NCI-H2171 treated with DMSO at 0.1 percent for 48 hours (cell line): ENCODE results near the gene ZNF354B.
"Not testable (repeated sequence)": the region's sequence is repeated elsewhere in the genome, so short reads cannot be mapped to it uniquely, and the experiment has no call there.

Experiments
- DNase-seq: peaks from one replicate; lab custom pipeline; 2025; lab: John Stamatoyannopoulos, UW

ZNF354B gene

DNA sequence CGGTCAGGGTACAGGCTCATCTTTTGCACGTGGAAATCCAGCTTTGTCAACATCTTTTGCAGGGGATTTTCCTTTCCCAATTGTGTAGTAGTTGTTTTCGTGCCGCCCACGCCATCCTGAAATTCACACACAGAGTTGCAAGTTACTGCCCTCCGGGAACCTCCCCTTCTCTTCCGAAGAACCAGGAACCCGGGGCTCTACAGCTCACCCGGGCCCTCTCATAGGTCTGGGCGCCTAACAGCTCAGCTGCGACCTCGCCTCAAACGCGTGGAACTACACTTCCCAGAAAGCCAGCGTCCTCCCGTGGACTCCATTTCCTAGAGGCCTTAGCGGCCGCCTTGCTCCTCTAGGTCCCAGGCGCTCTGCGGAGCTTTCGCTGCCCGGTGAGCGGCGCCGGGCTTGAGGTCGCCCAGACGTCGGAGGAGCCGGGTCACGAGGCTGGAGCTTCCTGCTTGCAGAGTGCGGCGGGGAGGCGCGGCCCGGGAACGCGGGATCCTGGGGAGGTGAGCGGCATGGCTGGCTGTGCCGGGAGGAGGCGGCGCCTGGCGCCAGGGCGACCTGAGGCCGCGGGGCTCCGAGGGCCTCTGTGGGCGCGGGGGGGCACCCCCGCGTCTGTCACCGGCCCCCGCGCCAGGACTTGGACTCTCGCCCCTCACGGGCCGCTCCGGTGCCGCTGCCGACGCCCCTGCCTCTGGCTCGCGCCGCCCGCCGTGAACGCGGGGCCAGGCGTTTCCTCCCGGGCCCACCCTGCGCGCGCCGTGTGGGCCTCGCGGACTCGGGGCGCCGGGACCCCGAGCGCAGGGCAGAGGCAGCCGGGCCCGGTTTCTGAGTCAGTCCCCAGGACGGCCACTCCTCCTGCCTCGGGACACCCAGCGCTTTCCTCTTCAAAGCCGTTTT lies at the start of gene ZNF354B:
TSS of gene ZNF354B (plus strand) at position 329 of the 897 bp plus-strand sequence. CDS start 1,095 bp downstream, outside the sequence.
- DNase-seq: peak; percentile 81

DNA sequence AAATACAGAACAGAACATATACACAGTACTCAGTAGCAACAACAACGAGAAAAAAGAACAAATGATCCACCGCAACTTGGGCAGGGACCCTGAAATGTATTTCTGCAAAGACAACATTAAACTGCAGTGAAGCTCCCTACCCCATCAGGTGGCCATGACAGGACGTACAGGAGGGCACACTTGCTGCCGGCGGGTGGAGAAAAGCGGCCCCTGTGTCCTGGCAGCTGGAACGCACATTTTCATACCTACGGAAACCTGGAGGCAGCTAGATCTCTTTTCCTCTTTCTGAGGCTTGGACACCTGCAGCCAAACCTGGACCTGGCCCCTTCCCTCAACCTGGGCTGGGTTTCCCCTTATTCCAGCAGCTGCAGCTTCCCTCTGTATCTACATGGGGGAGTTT lies 42.2 kb upstream of the ZNF354B start:
- DNase-seq: no peak

DNA sequence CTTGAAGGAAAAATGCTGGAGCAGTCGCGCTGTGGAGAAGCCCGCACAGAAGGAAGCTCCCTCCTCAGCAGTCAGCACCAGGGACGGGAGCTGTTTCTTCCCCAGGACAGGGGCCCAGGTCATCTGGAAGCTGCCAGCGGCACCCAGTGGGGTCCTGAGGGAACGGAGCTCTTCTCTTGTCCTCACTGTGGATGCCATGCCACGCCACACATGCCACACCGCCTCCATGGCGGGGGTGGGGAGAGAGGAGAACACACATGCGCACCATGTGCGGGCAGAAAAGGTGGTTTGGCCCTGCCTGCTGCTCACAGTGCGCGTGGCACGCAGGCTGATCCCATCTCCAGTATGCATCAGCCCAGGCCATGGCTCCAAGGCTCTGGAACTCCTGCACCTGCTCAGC lies 41.7 kb upstream of the ZNF354B start:
- no peak for DNase-seq

DNA sequence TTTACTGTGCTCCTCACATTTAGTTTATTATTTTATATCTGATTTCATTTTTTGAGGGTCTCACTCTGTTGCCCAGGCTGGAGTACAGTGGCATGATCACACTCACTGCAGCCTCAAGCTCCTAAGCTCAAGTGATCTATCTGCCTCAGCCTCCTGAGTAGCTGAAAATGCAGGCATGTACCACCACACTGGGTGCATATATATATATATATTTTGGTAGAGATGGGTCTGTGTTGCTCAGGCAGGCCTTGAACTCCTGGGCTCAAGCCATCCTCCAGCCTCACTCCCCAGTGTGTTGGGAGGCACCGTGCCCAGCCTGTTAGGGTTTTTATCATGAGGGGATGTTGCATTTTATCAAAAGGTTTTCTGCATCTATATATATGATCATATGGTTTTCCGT lies 39.8 kb upstream of the ZNF354B start:
- no peak for DNase-seq

DNA sequence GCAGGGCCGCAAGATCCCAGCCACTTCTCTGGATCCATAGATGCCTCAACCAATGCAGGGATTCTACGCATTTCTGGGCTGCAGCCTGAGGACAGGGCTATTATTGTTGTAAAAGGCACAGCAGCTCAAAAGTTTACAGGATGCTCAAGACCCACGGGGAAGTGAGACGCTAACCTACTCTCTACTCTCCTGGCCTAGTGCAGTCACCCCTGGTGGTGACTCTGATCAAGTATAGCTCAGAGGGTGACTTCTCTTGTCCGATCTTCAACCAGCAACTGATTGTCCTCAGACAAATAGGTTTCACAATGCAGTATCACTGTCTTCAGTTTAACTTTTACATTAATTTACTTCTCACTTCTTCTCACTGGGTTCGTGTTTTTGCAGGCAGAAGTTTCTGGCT lies 34.3 kb upstream of the ZNF354B start:
- DNase-seq: no peak

DNA sequence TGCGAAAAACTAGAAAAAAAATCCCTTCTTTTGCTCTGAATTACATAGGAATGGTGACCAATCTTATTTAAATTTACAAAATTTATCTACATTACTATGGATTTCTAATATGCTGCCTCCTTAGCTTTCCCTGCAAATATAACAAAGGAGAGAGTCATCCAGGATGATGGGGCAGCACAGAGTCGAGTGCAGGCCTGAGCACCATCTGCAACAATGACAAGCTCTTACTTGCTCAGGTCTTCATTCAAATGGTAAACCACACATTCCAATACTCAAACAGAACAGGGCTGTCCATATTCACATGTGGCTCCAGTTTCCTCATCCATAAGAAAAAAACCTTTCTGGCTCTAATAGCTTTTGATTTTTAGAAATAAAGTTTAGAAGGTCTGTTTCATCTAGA lies 33.5 kb upstream of the ZNF354B start:
- DNase-seq: no peak

DNA sequence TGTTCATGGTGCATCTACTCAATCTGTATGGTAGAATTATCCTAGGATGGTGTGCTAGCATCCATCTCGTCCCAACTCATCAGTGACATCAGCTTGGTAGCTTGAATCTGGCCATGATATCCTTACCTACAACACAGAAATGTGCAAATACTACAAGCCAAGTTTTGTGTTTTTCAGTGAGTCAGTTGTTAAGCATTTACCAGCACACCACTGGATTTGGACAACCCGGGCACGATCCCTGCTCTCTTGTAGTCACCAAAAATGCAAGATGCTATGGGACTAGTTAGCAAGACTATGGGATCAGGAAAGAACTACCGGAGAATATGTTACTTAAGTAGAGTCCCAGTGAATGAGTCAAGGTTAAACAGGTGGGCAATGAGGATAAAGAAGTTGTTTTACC lies 32.1 kb upstream of the ZNF354B start:
- no peak for DNase-seq

DNA sequence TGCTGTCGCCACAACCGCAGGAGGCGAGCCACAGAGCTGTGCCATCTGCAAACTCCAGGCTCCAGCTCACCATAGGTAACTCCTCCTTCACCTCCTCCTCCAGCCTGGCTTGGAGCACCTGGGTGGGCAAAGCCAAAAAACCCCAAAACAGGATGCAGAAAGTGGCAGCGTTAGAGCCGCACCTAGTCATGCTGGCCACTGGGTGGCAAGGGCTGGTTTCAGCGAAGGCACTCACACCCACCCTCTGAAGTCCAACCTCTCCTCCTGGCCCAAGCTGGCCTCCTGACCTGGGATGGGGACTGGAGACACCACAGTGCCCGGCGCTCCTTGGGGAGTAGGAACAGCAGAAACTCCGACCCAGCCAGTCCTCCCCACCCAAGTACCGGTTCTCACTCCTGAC lies 28.7 kb upstream of the ZNF354B start:
- DNase-seq: no peak

DNA sequence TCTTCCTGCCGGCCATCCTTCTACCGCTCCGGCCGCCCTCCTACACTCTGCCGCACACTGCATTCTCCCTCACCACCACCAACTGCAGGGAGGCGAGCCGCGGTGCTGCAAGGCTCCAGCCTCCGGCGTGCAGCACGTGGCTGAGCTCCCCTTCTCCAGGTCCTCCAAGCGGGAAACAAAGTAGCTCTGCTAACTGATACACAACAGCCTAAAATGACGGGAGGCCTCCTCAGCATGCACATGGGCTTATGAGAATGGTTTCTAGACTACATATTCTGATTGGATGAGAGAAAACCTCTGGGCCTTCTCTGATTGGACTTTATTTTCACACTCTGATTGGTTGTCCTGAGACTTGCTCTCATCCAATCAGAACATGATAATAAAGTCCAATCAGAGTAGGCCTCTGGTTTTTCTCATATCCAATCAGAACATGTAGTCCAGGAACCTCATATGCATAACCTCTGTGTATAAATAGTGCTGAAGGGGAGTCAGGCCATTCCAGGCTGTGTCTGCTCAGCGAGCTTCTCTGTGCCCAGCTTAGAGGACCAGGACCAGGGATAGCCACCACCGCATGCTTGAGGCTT lies 27.0 kb upstream of the ZNF354B start:
- no peak for DNase-seq

DNA sequence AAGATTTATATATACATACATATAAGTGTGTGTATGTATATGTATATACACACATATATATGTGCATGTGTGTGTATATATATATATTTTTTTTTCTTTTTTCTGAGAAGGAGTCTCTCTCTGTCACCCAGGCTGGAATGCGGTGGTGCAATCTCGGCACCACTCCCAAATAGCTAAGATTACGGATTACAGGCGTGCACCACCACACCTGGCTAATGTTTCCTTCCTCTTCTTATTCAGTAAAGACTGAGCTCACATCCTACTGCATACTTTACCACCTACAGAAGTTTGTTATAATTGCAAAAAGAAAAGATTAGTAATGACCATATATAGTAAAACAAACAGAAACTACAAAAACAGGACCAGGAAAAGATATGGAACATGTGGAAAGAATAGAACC lies 23.1 kb upstream of the ZNF354B start:
- DNase-seq: no peak

DNA sequence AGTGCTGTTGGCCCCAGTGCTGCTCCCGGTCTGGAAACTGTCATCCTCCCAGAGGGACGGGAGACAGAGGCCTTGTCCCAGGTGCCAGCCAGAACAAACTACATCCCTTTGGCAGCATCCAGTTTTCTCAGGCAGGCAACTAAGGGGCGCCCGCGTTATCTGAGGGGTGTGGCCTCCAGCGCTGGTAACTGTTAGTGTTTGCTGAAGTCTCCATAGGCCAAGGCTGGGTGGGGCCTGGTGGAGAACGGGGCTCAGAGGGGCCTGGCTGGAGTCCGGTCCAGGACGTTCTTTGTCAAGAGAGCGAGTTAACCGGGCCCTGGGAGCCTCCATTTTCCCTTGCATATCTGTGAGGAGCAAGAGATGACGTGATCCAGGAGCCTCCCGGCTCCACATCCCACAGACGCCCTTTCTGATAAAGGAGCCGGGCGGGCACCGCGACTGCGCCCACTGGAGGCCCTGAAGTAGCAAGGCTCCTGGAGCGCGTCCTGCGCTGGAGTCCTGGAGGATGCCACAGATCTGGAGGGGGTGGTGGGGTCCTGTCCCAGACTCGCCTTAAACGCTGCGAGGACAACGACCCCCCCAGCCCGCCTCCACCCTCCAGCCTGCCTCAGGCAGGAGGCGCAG lies 20.9 kb upstream of the ZNF354B start:
- DNase-seq: not testable (repeated sequence)

DNA sequence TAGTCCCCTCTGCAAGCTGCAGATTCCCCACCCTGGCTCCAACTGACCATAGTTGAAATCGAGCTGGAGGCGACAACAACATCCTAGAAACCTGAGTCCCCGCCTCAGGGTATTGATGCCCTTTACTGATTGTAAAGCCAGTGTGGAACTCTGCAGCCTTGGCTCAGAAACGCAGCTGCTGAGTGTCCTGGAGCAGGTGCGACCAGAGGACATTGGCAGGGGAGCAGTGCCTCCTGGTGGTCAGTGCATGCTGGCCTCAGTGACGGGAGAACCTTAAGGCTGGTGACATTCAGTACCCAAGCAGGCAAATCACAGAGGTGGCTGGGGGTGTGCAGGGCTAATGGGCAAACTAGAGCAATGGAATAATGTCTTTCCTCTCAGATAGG lies 20.4 kb upstream of the ZNF354B start:
- DNase-seq: no peak

DNA sequence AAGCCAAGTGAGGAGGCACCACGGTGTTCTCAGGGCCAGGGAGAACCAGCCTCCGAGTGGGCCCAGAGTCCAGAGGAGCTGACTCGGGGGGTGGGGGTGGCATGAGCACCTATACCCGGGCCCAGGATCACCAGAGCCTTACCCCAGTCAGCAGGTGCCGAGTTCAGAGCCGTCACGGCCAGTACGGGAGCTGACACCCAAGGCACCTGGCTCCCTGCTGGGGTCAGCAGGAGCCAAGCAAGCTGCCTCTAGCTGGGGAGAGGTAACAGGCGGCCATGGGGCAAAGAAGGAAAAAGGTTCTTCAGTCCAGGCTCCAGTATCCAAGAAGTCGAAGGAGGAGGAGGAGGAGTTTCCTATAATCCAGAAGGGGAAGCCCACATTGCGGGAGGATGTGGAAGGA lies 19.4 kb upstream of the ZNF354B start:
- not testable (repeated sequence) for DNase-seq

DNA sequence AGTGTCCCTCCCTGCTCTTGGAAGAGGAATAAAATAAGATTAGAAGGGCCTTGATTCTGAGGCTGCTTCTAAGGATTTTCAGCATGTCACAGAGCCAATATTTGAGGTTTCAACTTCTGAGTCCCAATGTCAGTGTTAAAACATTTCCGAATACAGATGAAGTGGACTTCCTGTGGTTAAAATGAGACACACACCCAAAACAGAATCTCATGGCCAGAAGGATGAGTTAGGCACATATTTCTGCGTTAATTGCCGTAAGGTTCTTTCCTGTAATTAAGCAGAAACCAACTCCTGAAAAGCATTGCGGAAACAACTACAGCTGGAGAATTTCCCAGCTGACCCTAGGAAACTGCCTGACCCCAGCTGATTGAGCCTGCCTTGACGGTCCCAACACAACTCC lies 10.4 kb upstream of the ZNF354B start:
- no peak for DNase-seq

DNA sequence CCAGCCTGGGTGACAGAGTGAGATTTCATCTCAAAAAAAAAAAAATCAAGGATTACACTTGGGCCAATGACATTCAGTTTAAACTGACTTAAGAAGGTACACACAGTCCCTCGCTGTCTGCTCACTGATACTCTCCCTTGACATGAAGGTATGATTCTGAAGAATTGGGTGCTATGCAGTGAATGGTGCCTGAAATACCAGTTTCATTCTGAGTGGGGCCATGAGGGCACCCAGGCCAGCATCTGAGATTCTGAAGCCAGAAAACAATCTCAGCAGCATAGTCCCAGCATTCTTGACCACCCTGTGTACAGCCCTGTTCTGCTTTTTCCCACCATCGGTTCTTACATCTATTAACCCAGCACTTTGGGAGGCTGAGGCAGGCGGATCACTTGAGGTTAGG lies 7.8 kb upstream of the ZNF354B start:
- DNase-seq: no peak

DNA sequence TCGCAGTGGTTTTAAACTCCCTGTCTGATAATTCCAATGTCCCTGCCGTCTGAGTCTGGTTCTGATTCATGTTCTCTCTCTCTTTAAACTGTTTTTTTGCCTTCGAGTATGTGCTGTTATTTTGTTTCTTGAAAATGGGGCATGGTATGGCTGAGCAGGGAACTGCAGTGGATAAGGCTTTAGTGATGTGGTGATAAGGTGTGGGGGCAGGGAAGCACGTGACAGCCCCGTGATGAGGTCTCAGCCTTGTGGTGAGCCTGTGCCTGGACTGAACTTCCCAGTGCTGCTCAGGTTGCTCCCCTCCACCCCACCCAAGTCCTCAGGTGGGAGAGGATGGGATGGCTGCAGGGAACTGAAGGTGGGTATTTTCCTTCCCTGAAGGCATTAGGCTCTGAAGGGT lies 5.5 kb upstream of the ZNF354B start:
- DNase-seq: no peak

DNA sequence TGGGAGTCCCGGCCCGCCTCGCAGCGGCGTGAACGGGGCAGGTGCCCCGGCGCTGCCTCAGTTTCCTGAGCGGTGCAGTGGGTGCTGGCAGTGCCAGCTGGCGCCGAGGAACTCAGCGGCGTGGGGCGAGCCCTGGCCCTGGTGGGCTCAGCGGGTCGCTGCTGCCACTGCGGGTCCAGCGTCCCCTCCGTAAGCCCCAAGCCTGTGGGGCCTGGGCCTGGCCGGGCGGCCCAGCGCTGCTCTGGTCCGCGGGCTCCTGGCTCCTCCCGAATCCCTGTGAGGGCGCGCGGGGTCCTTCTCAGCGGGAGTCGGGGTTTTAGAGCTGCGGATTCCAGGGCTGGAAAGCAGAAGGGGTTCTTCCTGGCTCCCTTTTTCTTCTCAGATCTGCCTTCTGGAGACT lies 862 bp downstream of the ZNF354B start:
- not testable (repeated sequence) for DNase-seq

DNA sequence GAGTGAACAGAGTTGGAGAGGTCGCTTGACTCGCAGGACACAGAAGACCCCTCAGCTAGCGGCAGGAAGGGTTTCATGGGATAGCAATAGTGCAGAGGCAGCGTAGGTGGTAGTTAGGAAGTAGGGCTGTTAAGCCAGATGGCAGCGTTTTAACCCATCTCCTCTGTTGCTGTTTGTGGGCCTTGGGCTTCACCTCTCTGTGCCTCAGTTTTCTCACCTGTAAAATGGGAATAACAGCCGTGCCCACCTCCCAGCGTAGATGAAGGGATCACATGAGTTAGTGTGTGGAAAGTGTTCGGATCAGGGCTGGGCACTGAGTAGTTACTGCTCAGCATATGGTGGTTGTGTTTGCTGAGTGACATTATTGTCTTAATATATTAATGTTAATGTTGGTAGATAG lies 1.9 kb downstream of the ZNF354B start:
- no peak for DNase-seq

DNA sequence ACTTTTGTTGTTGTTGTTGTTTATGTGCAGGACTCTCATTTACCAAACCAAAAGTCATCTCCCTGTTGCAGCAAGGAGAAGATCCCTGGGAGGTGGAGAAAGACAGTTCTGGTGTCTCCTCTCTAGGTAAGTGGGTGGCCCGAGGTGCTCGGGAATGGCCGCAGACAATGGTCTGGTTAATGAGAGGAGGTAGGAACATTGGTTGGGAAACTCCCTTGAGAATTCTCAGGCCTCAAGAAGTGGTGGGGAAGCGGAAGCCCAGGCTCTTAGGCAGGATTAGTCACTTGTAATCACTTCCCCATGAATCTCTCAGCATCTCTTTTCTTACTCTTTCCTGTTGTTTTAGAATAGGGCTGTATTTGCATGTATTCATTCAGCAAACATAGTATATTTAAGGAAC lies 7.2 kb downstream of the ZNF354B start:
- no peak for DNase-seq

DNA sequence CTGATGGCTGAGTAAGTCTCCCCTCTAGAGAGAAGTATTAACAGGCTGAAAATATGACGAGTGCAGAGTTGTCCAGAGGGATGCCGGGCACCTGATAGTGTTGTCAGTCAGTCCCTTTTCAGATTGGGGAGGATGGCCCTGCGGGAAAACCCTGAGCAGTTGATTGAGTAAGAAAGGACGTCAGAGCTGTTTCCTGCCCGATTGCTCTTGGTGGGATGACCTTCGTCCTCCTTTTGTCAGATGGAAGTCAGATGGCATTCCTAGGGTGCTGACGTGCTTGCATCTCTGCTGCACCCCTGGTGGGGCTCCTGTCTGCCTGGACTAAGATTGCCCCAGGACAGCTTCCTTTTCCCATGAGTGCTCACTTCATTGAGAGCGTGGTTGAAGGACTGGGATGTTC lies 9.8 kb downstream of the ZNF354B start:
- no peak for DNase-seq

DNA sequence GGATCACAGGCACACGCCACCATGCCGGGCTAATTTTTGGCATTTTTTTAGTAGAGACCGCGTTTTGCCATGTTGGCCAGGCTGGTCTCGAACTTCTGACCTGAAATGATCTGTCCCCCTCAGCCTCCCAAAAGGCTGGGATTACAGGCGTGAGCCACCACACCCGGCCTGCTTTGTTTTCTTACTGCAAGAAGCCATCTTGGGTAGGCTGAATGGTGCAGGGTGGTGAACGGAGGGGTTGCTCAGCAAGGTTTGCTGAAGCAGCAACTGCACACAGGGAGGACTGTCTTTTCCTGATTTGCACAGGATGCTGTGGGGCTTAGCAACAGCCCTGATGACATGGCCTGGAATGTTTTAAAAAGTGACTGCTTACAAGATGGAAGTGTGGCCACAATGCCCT lies 10.7 kb downstream of the ZNF354B start:
- no peak for DNase-seq

DNA sequence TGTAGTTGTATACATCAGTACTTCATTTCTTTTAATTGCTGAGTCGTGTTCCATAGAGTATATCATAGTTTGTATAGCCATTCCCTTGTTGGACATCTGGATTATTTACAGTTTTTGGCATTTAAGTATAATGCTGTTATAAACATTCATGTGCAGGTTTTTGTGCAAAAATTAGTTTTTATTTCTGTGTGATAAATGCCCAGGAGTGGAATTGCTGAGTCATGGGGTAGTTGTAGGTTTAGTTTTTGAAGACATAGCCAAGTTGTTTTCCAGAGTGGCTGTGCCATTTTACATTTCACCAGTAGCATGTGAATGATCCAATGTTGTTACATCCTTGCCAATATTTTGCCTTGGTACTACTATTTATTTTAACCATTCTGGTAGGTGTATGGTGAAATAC lies 12.5 kb downstream of the ZNF354B start:
- DNase-seq: no peak

DNA sequence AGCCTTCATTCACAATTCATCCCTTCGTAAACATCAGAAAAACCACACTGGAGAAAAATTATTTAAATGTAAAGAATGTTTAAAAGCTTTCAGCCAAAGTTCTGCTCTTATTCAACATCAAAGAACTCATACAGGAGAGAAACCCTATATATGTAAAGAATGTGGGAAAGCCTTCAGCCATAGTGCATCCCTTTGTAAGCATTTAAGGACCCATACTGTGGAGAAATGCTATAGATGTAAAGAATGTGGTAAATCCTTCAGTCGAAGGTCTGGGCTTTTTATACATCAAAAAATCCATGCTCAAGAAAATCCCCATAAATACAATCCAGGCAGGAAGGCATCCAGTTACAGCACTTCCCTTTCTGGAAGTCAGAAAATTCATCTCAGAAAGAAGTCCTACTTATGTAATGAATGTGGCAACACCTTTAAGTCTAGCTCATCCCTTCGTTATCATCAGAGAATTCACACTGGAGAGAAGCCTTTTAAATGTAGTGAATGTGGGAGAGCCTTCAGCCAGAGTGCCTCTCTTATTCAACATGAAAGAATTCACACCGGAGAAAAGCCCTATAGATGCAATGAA lies 23.5 kb downstream of the ZNF354B start:
- DNase-seq: not testable (repeated sequence)
